ENCODE results near the gene RASGRF1.

GRCh38 chr15:79003301-79003700 is 87.3 kb downstream of the RASGRF1 start:
- no peak for TF ChIP-seq CTCF (IDR thresholded peaks at IDR 0.05; ENCODE audit: poor library complexity, severe bottlenecking)
- TF ChIP-seq RAD21 (conservative IDR thresholded peaks at IDR 0.05), result no peak
- no peak for TF ChIP-seq POLR2AphosphoS5 (IDR thresholded peaks at IDR 0.05)
- no peak for TF ChIP-seq REST (IDR thresholded peaks at IDR 0.05; ENCODE audit: borderline replicate concordance)
- no peak for TF ChIP-seq TAF1 (IDR thresholded peaks at IDR 0.05; ENCODE audit: low read depth)

Data from neural cell (in vitro differentiated cells).